Neural cell (in vitro differentiated cells): ENCODE data around the gene WDR49. TPM values are rescaled to one million over a fixed set of nuclear protein-coding genes. Genes with fewer than 3 reads are reported as not detected.

ENCODE experiments used
- H2AFZ ChIP-seq: fragments of 200-600, 300-800 bp; sonication (generic), shearing (Covaris generic); 2 replicates; pipeline ENCODE4 v1.6.0; 2014; ENCODE audit warnings: low read depth, mild to moderate bottlenecking, antibody characterized with exemption, low read length, moderate library complexity
- H3F3A ChIP-seq: fragments of 200-600 bp; shearing (Covaris generic); 2 replicates; pipeline ENCODE4 v1.6.1; 2016; ENCODE audit warnings: mild to moderate bottlenecking, moderate library complexity, mixed read lengths, antibody characterized with exemption, low read length; ENCODE audit not compliant: insufficient read depth, poor library complexity, severe bottlenecking
- H3K27ac ChIP-seq: fragments of 200-600, 300-800 bp; sonication (generic), shearing (Covaris generic); 2 replicates; pipeline ENCODE4 v1.5.1; 2014; ENCODE audit warnings: mild to moderate bottlenecking, low read length, moderate library complexity
- H3K27me3 ChIP-seq: fragments of 300-800, 200-600 bp; sonication (generic), shearing (Covaris generic); 2 replicates; pipeline ENCODE4 v1.6.0; 2014; ENCODE audit warnings: mild to moderate bottlenecking, low read depth, low read length, moderate library complexity; ENCODE audit not compliant: insufficient read depth
- H3K36me3 ChIP-seq: fragments of 300-800, 200-600 bp; sonication (generic), shearing (Covaris generic); 2 replicates; pipeline ENCODE4 v1.5.1; 2014; ENCODE audit warnings: mild to moderate bottlenecking, antibody characterized with exemption, low read length, moderate library complexity; ENCODE audit not compliant: insufficient read depth
- H3K4me2 ChIP-seq: fragments of 300-800, 200-600 bp; sonication (generic), shearing (Covaris generic); 2 replicates; pipeline ENCODE4 v1.6.0; 2014; ENCODE audit warnings: mild to moderate bottlenecking, low read length
- H3K4me3 ChIP-seq: fragments of 300-800, 200-600 bp; sonication (generic), shearing (Covaris generic); 2 replicates; pipeline ENCODE4 v1.5.1; 2014; ENCODE audit warnings: mild to moderate bottlenecking, low read length, moderate library complexity
- H3K79me2 ChIP-seq: fragments of 200-600 bp; shearing (Covaris generic); replicated peaks from 2 replicates; pipeline ENCODE4 v1.6.0; 2014; ENCODE audit warnings: mild to moderate bottlenecking, low read length, moderate library complexity; ENCODE audit not compliant: insufficient read depth
- H3K9ac ChIP-seq: fragments of 300-800, 200-600 bp; sonication (generic), shearing (Covaris generic); 2 replicates; pipeline ENCODE4 v1.6.1; 2016; ENCODE audit warnings: mild to moderate bottlenecking, low read length, mixed read lengths
- H3K9me2 ChIP-seq: fragments of 200-600 bp; shearing (Covaris generic); 2 replicates; pipeline ENCODE4 v1.6.1; 2016; ENCODE audit warnings: mild to moderate bottlenecking, low read length, mixed read lengths; ENCODE audit not compliant: insufficient read depth
- H3K9me3 ChIP-seq: fragments of 200-600, 300-800 bp; sonication (generic), shearing (Covaris generic); 2 replicates; pipeline ENCODE4 v1.6.1; 2016; ENCODE audit warnings: mild to moderate bottlenecking, mixed run types, low read length, moderate library complexity, mixed read lengths
- H4K20me1 ChIP-seq: fragments of 200-600 bp; shearing (Covaris generic); 2 replicates; pipeline ENCODE4 v1.6.1; 2016; ENCODE audit warnings: mild to moderate bottlenecking, mixed run types; ENCODE audit not compliant: insufficient read depth
- CTCF ChIP-seq: fragments of 450-650 bp; IDR thresholded peaks from 2 replicates; pipeline ENCODE4 v1.5.1; 2014; ENCODE audit warnings: antibody characterized with exemption, mild to moderate bottlenecking, moderate library complexity; ENCODE audit not compliant: poor library complexity, severe bottlenecking
- EP300 ChIP-seq: fragments of 450-650 bp; conservative IDR thresholded peaks from 2 replicates; pipeline ENCODE4 v1.6.1; 2014; ENCODE audit warnings: antibody characterized with exemption, mild to moderate bottlenecking, moderate library complexity; ENCODE audit not compliant: poor library complexity, severe bottlenecking
- EZH2 ChIP-seq: fragments of 200-600, 300-800 bp; shearing (Covaris generic), sonication (generic); IDR thresholded peaks from 2 replicates; pipeline ENCODE4 v1.6.1; 2014; ENCODE audit warnings: antibody characterized with exemption, low read length, borderline replicate concordance, mild to moderate bottlenecking; ENCODE audit not compliant: insufficient read depth, poor library complexity, severe bottlenecking
- MXI1 ChIP-seq: fragments of 450-650 bp; conservative IDR thresholded peaks from 2 replicates; pipeline ENCODE4 v1.6.1; 2014; ENCODE audit warnings: antibody characterized with exemption, mild to moderate bottlenecking; ENCODE audit not compliant: poor library complexity, severe bottlenecking
- POLR2AphosphoS5 ChIP-seq: IDR thresholded peaks from 2 replicates; pipeline ENCODE4 v1.6.1; 2012
- RAD21 ChIP-seq: fragments of 450-650 bp; conservative IDR thresholded peaks from 2 replicates; pipeline ENCODE4 v1.6.1; 2014; ENCODE audit warnings: antibody characterized with exemption, mild to moderate bottlenecking, moderate library complexity
- REST ChIP-seq: IDR thresholded peaks from 2 replicates; pipeline ENCODE4 v1.6.1; 2012; ENCODE audit warnings: borderline replicate concordance
- SMC3 ChIP-seq: fragments of 450-650 bp; conservative IDR thresholded peaks from 2 replicates; pipeline ENCODE4 v1.6.1; 2014; ENCODE audit warnings: antibody characterized with exemption, mild to moderate bottlenecking, moderate library complexity; ENCODE audit not compliant: poor library complexity
- TAF1 ChIP-seq: IDR thresholded peaks from 2 replicates; pipeline ENCODE4 v1.6.1; 2012; ENCODE audit warnings: low read depth
- polyA plus RNA-seq: library from polyadenylated mRNA; depleted of rRNA; stranded (reverse); fragments of >200 nt; gene quantifications from 2 replicates; pipeline ENCODE4 v1.2.3, GENCODE V29; 2014

Gene WDR49
- polyA plus RNA-seq, 1 donor from 2014 or later = 1.1 TPM

- no peaks in the 10 kb centered on the region for H3K9me2 ChIP-seq
- no peak overlapping the region for H3K9ac ChIP-seq
- peaks cover 6% of the 10 kb centered on the region for H3K9me3 ChIP-seq
- no peak overlapping the region for H3K4me2 ChIP-seq
- H2AFZ ChIP-seq = no peak overlapping the region
- H4K20me1 ChIP-seq = no peaks in the 10 kb centered on the region
- H3K79me2 ChIP-seq = no peaks in the 10 kb centered on the region
- TF ChIP-seq EP300 (no peak), REST (no peak), RAD21 (no peak), SMC3 (no peak), MXI1 (no peak), EZH2 (no peak), TAF1 (no peak), POLR2AphosphoS5 (no peak), CTCF (no peak)
- H3K36me3 ChIP-seq = no peaks in the 10 kb centered on the region
- H3F3A ChIP-seq = no peaks in the 10 kb centered on the region
- no peak overlapping the region for H3K27ac ChIP-seq
- H3K4me3 ChIP-seq = no peak overlapping the region
- H3K27me3 ChIP-seq = no peaks in the 10 kb centered on the region
Observed at GRCh38 chr3:167568634-167569033, 85.1 kb downstream of the WDR49 start.

- TF ChIP-seq SMC3 = no peak
- TF ChIP-seq MXI1 = no peak
- Histone ChIP-seq H3K9ac (no peak overlapping the region), H3K27ac (peak overlapping the region; percentile 61), H3K4me3 (peak overlapping the region; percentile 27), H3K27me3 (no peaks in the 10 kb centered on the region), H3K36me3 (no peaks in the 10 kb centered on the region), H3K4me2 (no peak overlapping the region), H3F3A (no peaks in the 10 kb centered on the region), H4K20me1 (no peaks in the 10 kb centered on the region), H3K9me2 (no peaks in the 10 kb centered on the region), H3K79me2 (no peaks in the 10 kb centered on the region), H3K9me3 (peaks cover 6% of the 10 kb centered on the region), H2AFZ (no peak overlapping the region)
Observed at GRCh38 chr3:167565489-167565888, 88.3 kb downstream of the WDR49 start.

- Histone ChIP-seq H3K27ac (peak overlapping the region; percentile 61), H4K20me1 (no peaks in the 10 kb centered on the region), H3K9ac (peak overlapping the region; percentile 24), H3K27me3 (no peaks in the 10 kb centered on the region), H2AFZ (no peak overlapping the region), H3F3A (no peaks in the 10 kb centered on the region), H3K36me3 (no peaks in the 10 kb centered on the region), H3K4me3 (peak overlapping the region; percentile 27), H3K4me2 (peak overlapping the region; percentile 27), H3K9me2 (no peaks in the 10 kb centered on the region), H3K9me3 (peaks cover 6% of the 10 kb centered on the region), H3K79me2 (no peaks in the 10 kb centered on the region)
- TF ChIP-seq SMC3 = no peak
- TF ChIP-seq REST = peak; percentile 46
- TF ChIP-seq POLR2AphosphoS5 = peak; percentile 94
- TF ChIP-seq TAF1 = no peak
- no peak for TF ChIP-seq RAD21
- peak; percentile 25 for TF ChIP-seq MXI1
- TF ChIP-seq CTCF = no peak
- peak; percentile 92 for TF ChIP-seq EP300
- no peak for TF ChIP-seq EZH2
Observed at GRCh38 chr3:167564612-167565011, 89.1 kb downstream of the WDR49 start.
